Keratinocyte (primary cell): Measurements from ENCODE around the gene FABP7. TPM values are rescaled to one million over a fixed set of nuclear protein-coding genes. Genes with fewer than 3 reads are reported as not detected.

Experiments used
- DNase-seq: peaks from one replicate; pipeline ENCODE4 v3.0.0-alpha.2; 2011; ENCODE audit warnings: low read depth, missing footprints, low spot score
- FAIRE-seq: peaks from 2 replicates; lab custom pipeline; 2011; peaks lifted over from hg19 to GRCh38; lab: Jason Lieb, UNC
- H2AFZ ChIP-seq: 2 replicates; pipeline ENCODE4 v1.6.0; 2012; ENCODE audit warnings: low read length, control low read depth, inconsistent platforms; ENCODE audit not compliant: control insufficient read depth
- H3K27ac ChIP-seq: 2 replicates; pipeline ENCODE4 v1.5.1; 2011; ENCODE audit warnings: low read length; ENCODE audit not compliant: control insufficient read depth, insufficient read depth
- H3K27me3 ChIP-seq: 3 replicates; pipeline ENCODE4 v1.6.0; 2011; ENCODE audit warnings: low read length; ENCODE audit not compliant: control insufficient read depth, insufficient read depth; ENCODE audit errors: extremely low read depth
- H3K36me3 ChIP-seq, 2 experiments: 2 replicates in 1 of 2; 3 replicates in 1 of 2; pipeline ENCODE4 v1.5.1; 2011; ENCODE audit warnings: low read length in 2 of 2, mild to moderate bottlenecking in 1 of 2; ENCODE audit not compliant: control insufficient read depth in 2 of 2, insufficient read depth in 2 of 2; ENCODE audit errors: extremely low read depth in 1 of 2
- H3K4me1 ChIP-seq: 3 replicates; pipeline ENCODE4 v1.5.1; 2011; ENCODE audit warnings: low read length; ENCODE audit not compliant: control insufficient read depth, insufficient read depth; ENCODE audit errors: extremely low read depth
- H3K4me2 ChIP-seq: 3 replicates; pipeline ENCODE4 v1.6.0; 2011; ENCODE audit warnings: low read depth, low read length; ENCODE audit not compliant: control insufficient read depth, insufficient read depth; ENCODE audit errors: extremely low read depth
- H3K4me3 ChIP-seq, 3 experiments: fragments of 200-600 bp in 1 of 3; sonication (generic) in 1 of 3; 2 replicates in 2 of 3; 3 replicates in 1 of 3; pipeline ENCODE4 v1.5.1; 2011 to 2016; ENCODE audit warnings: low read length in 3 of 3, mild to moderate bottlenecking in 3 of 3, control low read depth in 2 of 3, inconsistent platforms in 1 of 3, low read depth in 1 of 3, mixed read lengths in 1 of 3, mixed run types in 1 of 3, moderate library complexity in 1 of 3; ENCODE audit not compliant: control insufficient read depth in 2 of 3, insufficient read depth in 2 of 3; ENCODE audit errors: extremely low read depth in 1 of 3
- H3K79me2 ChIP-seq: 2 replicates; pipeline ENCODE4 v1.6.0; 2012; ENCODE audit warnings: low read length; ENCODE audit not compliant: control insufficient read depth, insufficient read depth
- H3K9ac ChIP-seq: 3 replicates; pipeline ENCODE4 v1.6.0; 2011; ENCODE audit warnings: low read length; ENCODE audit not compliant: control insufficient read depth, insufficient read depth; ENCODE audit errors: extremely low read depth
- H3K9me1 ChIP-seq: 3 replicates; pipeline ENCODE4 v1.6.0; 2011; ENCODE audit warnings: low read length; ENCODE audit not compliant: control insufficient read depth, insufficient read depth; ENCODE audit errors: extremely low read depth
- H3K9me3 ChIP-seq: 2 replicates; pipeline ENCODE4 v1.5.1; 2012; ENCODE audit warnings: low read depth, low read length; ENCODE audit not compliant: control insufficient read depth
- H4K20me1 ChIP-seq: 3 replicates; pipeline ENCODE4 v1.6.0; 2011; ENCODE audit warnings: low read length; ENCODE audit not compliant: control insufficient read depth, insufficient read depth; ENCODE audit errors: extremely low read depth
- EZH2 ChIP-seq: IDR thresholded peaks from one replicate; pipeline ENCODE4 v1.6.1; 2012; ENCODE audit warnings: inconsistent platforms, mild to moderate bottlenecking, low read length, moderate library complexity
- dilution Hi-C: fragments of 300-500 bp; cut with MboI; formaldehyde crosslinking; loops from one replicate; pipeline ENCODE4 v1.7.0; 2020; ENCODE audit warnings: low sequenced_read_pairs; ENCODE audit not compliant: extremely low pct_ligation_motif_present
- polyA plus RNA-seq, 5 experiments: library from polyadenylated mRNA; depleted of rRNA in 3 of 5; stranded (reverse) in 3 of 5; stranded (forward) in 1 of 5; unstranded in 1 of 5; fragments of >200 nt; gene quantifications; 1 replicate in 1 of 5; 2 replicates in 3 of 5; 3 replicates in 1 of 5; pipeline versions ENCODE4 v1.2.1 to v1.2.3, GENCODE V29; 2011 to 2012; ENCODE audit warnings: missing spikeins in 2 of 5, low read depth in 1 of 5, low replicate concordance in 1 of 5
- TF ChIP-seq, protein P1 (sequence below), 3 experiments: IDR thresholded peaks in 1 of 3; conservative IDR thresholded peaks in 1 of 3; optimal IDR thresholded peaks in 1 of 3; 2 replicates in 2 of 3; 3 replicates in 1 of 3; pipeline versions ENCODE3 to v1.5.1; 2011; ENCODE audit warnings: low read length in 3 of 3, mild to moderate bottlenecking in 3 of 3, moderate library complexity in 2 of 3, control low read depth in 1 of 3, inconsistent platforms in 1 of 3; ENCODE audit not compliant: insufficient read depth in 2 of 3; ENCODE audit errors: extremely low read depth in 1 of 3

FABP7 gene
- polyA plus RNA-seq, 1 donor (not counting 4 experiments of a cell fraction or from before 2014, with no cell fraction given) = not detected

DNA sequence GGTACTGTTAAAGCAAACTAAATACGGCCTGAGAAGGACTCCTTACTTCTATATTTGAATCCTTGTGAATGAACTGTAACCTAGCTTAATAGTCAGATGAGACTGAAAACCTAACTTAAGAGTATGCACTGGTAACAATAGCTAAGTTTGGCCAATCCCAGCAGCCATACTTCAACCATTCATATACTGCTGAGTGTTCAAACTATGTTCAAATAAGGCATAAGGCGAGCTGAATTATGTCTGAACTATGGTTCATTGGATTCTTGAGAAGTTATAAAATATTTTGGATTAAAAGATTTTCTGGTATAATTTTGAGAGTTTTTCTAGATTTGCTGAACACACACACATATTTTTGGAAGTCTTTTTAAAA, 11.8 kb downstream of the FABP7 start:
- Histone ChIP-seq H3K4me2 (peak overlapping the region; percentile 81), H2AFZ (peak overlapping the region; percentile 99), H4K20me1 (no peaks in the 10 kb centered on the region), H3K36me3 (no peaks in the 10 kb centered on the region), H3K79me2 (no peaks in the 10 kb centered on the region), H3K9me1 (no peaks in the 10 kb centered on the region), H3K4me1 (peaks cover 28% of the 10 kb centered on the region), H3K9me3 (no peaks in the 10 kb centered on the region), H3K27me3 (no peaks in the 10 kb centered on the region), H3K4me3 (peak overlapping the region in 1 of 3 experiments; percentile 88), H3K27ac (peak overlapping the region; percentile 89), H3K9ac (peak overlapping the region; percentile 89)
- no peak for DNase-seq
- TF ChIP-seq, protein P1, sequence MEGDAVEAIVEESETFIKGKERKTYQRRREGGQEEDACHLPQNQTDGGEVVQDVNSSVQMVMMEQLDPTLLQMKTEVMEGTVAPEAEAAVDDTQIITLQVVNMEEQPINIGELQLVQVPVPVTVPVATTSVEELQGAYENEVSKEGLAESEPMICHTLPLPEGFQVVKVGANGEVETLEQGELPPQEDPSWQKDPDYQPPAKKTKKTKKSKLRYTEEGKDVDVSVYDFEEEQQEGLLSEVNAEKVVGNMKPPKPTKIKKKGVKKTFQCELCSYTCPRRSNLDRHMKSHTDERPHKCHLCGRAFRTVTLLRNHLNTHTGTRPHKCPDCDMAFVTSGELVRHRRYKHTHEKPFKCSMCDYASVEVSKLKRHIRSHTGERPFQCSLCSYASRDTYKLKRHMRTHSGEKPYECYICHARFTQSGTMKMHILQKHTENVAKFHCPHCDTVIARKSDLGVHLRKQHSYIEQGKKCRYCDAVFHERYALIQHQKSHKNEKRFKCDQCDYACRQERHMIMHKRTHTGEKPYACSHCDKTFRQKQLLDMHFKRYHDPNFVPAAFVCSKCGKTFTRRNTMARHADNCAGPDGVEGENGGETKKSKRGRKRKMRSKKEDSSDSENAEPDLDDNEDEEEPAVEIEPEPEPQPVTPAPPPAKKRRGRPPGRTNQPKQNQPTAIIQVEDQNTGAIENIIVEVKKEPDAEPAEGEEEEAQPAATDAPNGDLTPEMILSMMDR (optimal IDR thresholded peaks at IDR 0.05 in 1 of 3, IDR thresholded peaks at IDR 0.05 in 1 of 3, conservative IDR thresholded peaks at IDR 0.05 in 1 of 3; ENCODE audit: extremely low read depth in 1 of 3, insufficient read depth in 2 of 3, low read length in 3 of 3) = no peak
- TF ChIP-seq EZH2 = no peak
- dilution Hi-C loops = no loop called here
- no peak for FAIRE-seq

DNA sequence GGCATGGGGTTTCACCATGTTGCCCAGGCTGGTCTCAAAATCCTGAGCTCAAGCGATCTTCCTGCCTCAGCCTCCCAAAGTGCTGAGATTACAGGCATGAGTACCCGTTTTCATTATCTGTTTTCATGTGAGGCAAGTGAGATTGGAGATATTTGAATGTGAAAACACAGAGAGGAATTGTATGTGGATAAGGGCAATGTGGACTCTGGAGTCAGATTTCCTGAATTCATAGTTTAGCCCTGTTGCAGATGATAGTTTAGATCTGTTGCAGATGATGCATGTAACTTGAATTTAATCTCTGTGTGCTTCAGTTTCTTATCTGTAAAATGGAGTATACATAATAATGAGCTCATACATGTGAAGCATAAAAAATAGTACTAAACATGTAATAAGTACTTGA, 13.2 kb downstream of the FABP7 start:
- Histone ChIP-seq H3K4me1 (peaks cover 33% of the 10 kb centered on the region), H3K27ac (no peak overlapping the region), H3K9ac (no peak overlapping the region), H3K4me2 (no peak overlapping the region), H3K36me3 (no peaks in the 10 kb centered on the region), H4K20me1 (no peaks in the 10 kb centered on the region), H3K9me1 (no peaks in the 10 kb centered on the region), H3K9me3 (no peaks in the 10 kb centered on the region), H2AFZ (no peak overlapping the region), H3K27me3 (no peaks in the 10 kb centered on the region), H3K4me3 (no peak overlapping the region), H3K79me2 (no peaks in the 10 kb centered on the region)
- DNase-seq = no peak
- no peak for FAIRE-seq
- dilution Hi-C loops = no loop called here
- no peak for TF ChIP-seq EZH2
- TF ChIP-seq, protein P1 (optimal IDR thresholded peaks at IDR 0.05 in 1 of 3, IDR thresholded peaks at IDR 0.05 in 1 of 3, conservative IDR thresholded peaks at IDR 0.05 in 1 of 3; ENCODE audit: extremely low read depth in 1 of 3, insufficient read depth in 2 of 3, low read length in 3 of 3) = no peak
